Adrenal gland (tissue), 12 donors: ENCODE measurements around the gene COX14. TPM values are rescaled to one million over a fixed set of nuclear protein-coding genes. Genes with fewer than 3 reads are reported as not detected.
A peak's percentile ranks its signal among the peaks of the same experiment; 100 is the strongest.

Experiments
- DNase-seq, 7 donors: peaks; one replicate each; pipeline ENCODE4 v3.0.0-alpha.2; 2019 to 2020
- H3K27ac ChIP-seq, 5 donors: fragments of 200-600 bp; sonication (generic) in 4 of 5; 1 replicate in 3 of 5; 2 replicates in 2 of 5; pipeline versions ENCODE4 v1.5.1 to v1.8.0; 2016 to 2020; ENCODE audit warnings: mild to moderate bottlenecking in 1 of 5
- H3K27me3 ChIP-seq: fragments of 200-600 bp; 2 replicates; pipeline ENCODE4 v1.8.0; 2021
- H3K36me3 ChIP-seq, 2 donors: fragments of 200-600 bp; replicated peaks in 1 of 2; 1 replicate in 1 of 2; 2 replicates in 1 of 2; pipeline versions ENCODE4 v1.5.1 to v1.8.0; 2018 to 2022
- H3K4me1 ChIP-seq, 2 donors: fragments of 200-600 bp; replicated peaks in 1 of 2; 1 replicate in 1 of 2; 2 replicates in 1 of 2; pipeline versions ENCODE4 v1.5.1 to v1.8.0; 2018 to 2021
- H3K4me3 ChIP-seq, 4 donors: fragments of 200-600 bp; sonication (generic) in 3 of 4; one replicate each; pipeline ENCODE4 v1.5.1; 2016 to 2018
- H3K9me3 ChIP-seq, 3 donors: fragments of 200-600 bp; sonication (generic) in 1 of 3; replicated peaks in 1 of 3; 1 replicate in 2 of 3; 2 replicates in 1 of 3; pipeline versions ENCODE4 v1.5.1 to v1.8.0; 2016 to 2021
- CTCF ChIP-seq, 6 experiments: fragments of 450-650 bp in 4 of 6; fragments of 200-600 bp in 2 of 6; sonication (generic) in 1 of 6; IDR thresholded peaks; 1 replicate in 5 of 6; 2 replicates in 1 of 6; pipeline versions ENCODE4 v1.5.1 to v1.8.0; 2016 to 2021; ENCODE audit warnings: antibody characterized with exemption in 6 of 6, mild to moderate bottlenecking in 2 of 6, moderate library complexity in 1 of 6
- POLR2A ChIP-seq, 2 donors: fragments of 450-650 bp; IDR thresholded peaks; one replicate each; pipeline ENCODE4 v1.6.1; 2017; ENCODE audit warnings: antibody characterized with exemption in 2 of 2, mild to moderate bottlenecking in 2 of 2, moderate library complexity in 1 of 2
- WGBS, 4 donors: extraction: QIAGEN DNeasy Blood & Tissue Kit in 2 of 4; methylation state at CpG; one replicate each; pipeline versions ENCODE4 v1.1.5 to v1.1.7; 2013 to 2017; 5-methylcytosine and 5-hydroxymethylcytosine counted together
- intact Hi-C, 2 donors: fragments of 100-400 bp; cut with DNase I; formaldehyde crosslinking; loops; one replicate each; pipeline versions ENCODE4 v1.14.1 to v1.15.0; 2022 to 2023
- polyA plus RNA-seq, 3 donors: library from polyadenylated mRNA; stranded (reverse); fragments of 200-250 nt in 2 of 3; fragments of 350-450 nt in 1 of 3; fragmentation: Illumina TruSeq in 1 of 3; extraction: RNeasy Lipid Tissue Mini Kit (QIAGEN cat#74804) in 1 of 3; gene quantifications; one replicate each; pipeline ENCODE4 v1.2.3, GENCODE V29; 2013 to 2014
- total RNA-seq, 9 donors: library from RNA; depleted of rRNA in 4 of 9; stranded (reverse); fragments of >200 nt in 4 of 9; fragments of 120-200 nt in 1 of 9; fragmentation: NEBNext Ultra II Directional in 1 of 9; extraction: Animal tissue kit (Norgen Biotek cat#: 25700) in 1 of 9; gene quantifications; one replicate each; pipeline versions ENCODE4 v1.1.0 to v1.2.4, GENCODE V29; 2013 to 2023
- donor health status: healthy with polysubstance abuse.
- donor health status: Bipolar disorder and iron deficiency.
- donor health status: DM: yes; HTN: yes; CAD: no.
- donor health status: DM: no; HTN: no; CAD: no.
- donor health status: DM: no; HTN: no; CAD: no.
- donor health status: DM: yes; HTN: yes; CAD: no.

Gene COX14
- total and polyA plus RNA-seq, 12 donors = 61.2 to 150 (median 93.9) TPM

- no peaks in the 10 kb centered on the region for H3K36me3 ChIP-seq
- no peaks in the 10 kb centered on the region for H3K9me3 ChIP-seq
- WGBS, 4 donors = 94 to 95% (median 94%) methylated on average over 17 to 20 of the region's 20 CpGs
- peak in 1 of 7 donors; percentile 48 for DNase-seq
- H3K27ac ChIP-seq = no peak overlapping the region
- TF ChIP-seq POLR2A (IDR thresholded peaks at IDR 0.05) (no peak), CTCF (IDR thresholded peaks at IDR 0.05) (no peak)
- H3K4me1 ChIP-seq = peaks cover 8 to 27% of the 10 kb centered on the region in 2 donors
- intact Hi-C loops = no loop called here
- H3K4me3 ChIP-seq = no peak overlapping the region
- H3K27me3 ChIP-seq = no peaks in the 10 kb centered on the region
Observed at GRCh38 chr12:50164963-50165362, 52.9 kb downstream of the COX14 start.

GRCh38 chr12:50166799-50167048, 54.7 kb downstream of the COX14 start:
- H3K9me3 ChIP-seq = no peaks in the 10 kb centered on the region
- intact Hi-C loops = loop anchor here in 1 of 2 donors (2.0 kb wide), 1 partner anchor 54 kb away; the partner anchor contains the start of gene COX14
- peaks cover 8 to 21% of the 10 kb centered on the region in 2 donors for H3K4me1 ChIP-seq
- H3K27me3 ChIP-seq = no peaks in the 10 kb centered on the region
- TF ChIP-seq POLR2A (IDR thresholded peaks at IDR 0.05) = no peak
- no peak for TF ChIP-seq CTCF (IDR thresholded peaks at IDR 0.05)
- peak overlapping the region; percentile 57 to 93 (median 83) for H3K27ac ChIP-seq
- DNase-seq = peak in 5 of 7 donors; percentile 36 to 61 (median 45)
- WGBS, 4 donors = 0 to 1% (median 0%) methylated on average over 4 to 12 of the region's 12 CpGs
- no peaks in the 10 kb centered on the region for H3K36me3 ChIP-seq
- H3K4me3 ChIP-seq = peak overlapping the region; percentile 63 to 86 (median 74)

GRCh38 chr12:50167049-50167828, 55.2 kb downstream of the COX14 start, which contains the start of gene CERS5:
CERS5 (minus strand) TSS chr12:50167369; CDS start chr12:50167297, 72 bp downstream.
- Histone ChIP-seq H3K4me3 (peak within 1 kb of the TSS; percentile 63 to 86 (median 74)), H3K9me3 (no peaks in the 10 kb centered on the region), H3K36me3 (no peaks in the 10 kb centered on the region), H3K27me3 (no peaks in the 10 kb centered on the region), H3K27ac (peak within 1 kb of the TSS; percentile 65 to 95 (median 92)), H3K4me1 (peaks cover 8 to 21% of the 10 kb centered on the region in 2 donors)
- intact Hi-C loops = loop anchor here in 1 of 2 donors (2.0 kb wide), 1 partner anchor 54 kb away; the partner anchor contains the start of gene COX14
- TF ChIP-seq CTCF (IDR thresholded peaks at IDR 0.05) (peak in 4 of 6 experiments; percentile 7 to 53 (median 45)), POLR2A (IDR thresholded peaks at IDR 0.05) (peak; percentile 32 to 73)
- WGBS, 4 donors = 0 to 1% (median 1%) methylated on average over 18 to 70 of the region's 70 CpGs
- DNase-seq = peak; percentile 99

Other genes starting within 250 kb of the COX14 start
- gene FAIM2, start 208.3 kb upstream of the COX14 start, total RNA-seq = 10 to 100 TPM in 3 of 9 donors, 1 to 10 TPM in 5, under 1 TPM in 1; 0.35 to 46.1 (median 3.1) TPM
- 10 to 100 TPM; 13.4 to 50.8 (median 45.9) TPM for gene FAIM2, start 208.3 kb upstream of the COX14 start, polyA plus RNA-seq
- gene AQP2, start 161.5 kb upstream of the COX14 start, total RNA-seq = 10 to 100 TPM in 3 of 9 donors, 1 to 10 TPM in 3, under 1 TPM in 2, not detected in 1; 0.10 to 53.2 (median 4.6) TPM
- gene AQP2, start 161.5 kb upstream of the COX14 start, polyA plus RNA-seq = 10 to 100 TPM in 1 of 3 donors, under 1 TPM in 2; 0.40 to 81.0 (median 0.61) TPM
- gene AQP5, start 150.4 kb upstream of the COX14 start, total RNA-seq = 1 to 10 TPM in 2 of 9 donors, under 1 TPM in 6, not detected in 1; 0.22 to 1.5 (median 0.48) TPM
- gene AQP5, start 150.4 kb upstream of the COX14 start, polyA plus RNA-seq = 1 to 10 TPM; 1.5 to 2.6 (median 1.6) TPM
- gene AQP6, start 139.3 kb upstream of the COX14 start, total RNA-seq = under 1 TPM in 2 of 9 donors, not detected in 7; 0.28 to 0.29 TPM
- gene AQP6, start 139.3 kb upstream of the COX14 start, polyA plus RNA-seq = 1 to 10 TPM in 1 of 3 donors, under 1 TPM in 1, not detected in 1; 0.20 to 1.1 TPM
- 10 to 100 TPM in 2 of 9 donors, 1 to 10 TPM in 7; 5.0 to 28.4 (median 6.3) TPM for gene RACGAP1, start 86.7 kb upstream of the COX14 start, total RNA-seq
- gene RACGAP1, start 86.7 kb upstream of the COX14 start, polyA plus RNA-seq = 1 to 10 TPM; 1.3 to 5.0 (median 3.1) TPM
- 1 to 10 TPM in 2 of 9 donors, under 1 TPM in 6, not detected in 1; 0.65 to 1.2 (median 0.81) TPM for gene ASIC1, start 54.6 kb upstream of the COX14 start, total RNA-seq
- 1 to 10 TPM in 1 of 3 donors, under 1 TPM in 2; 0.47 to 1.3 (median 0.71) TPM for gene ASIC1, start 54.6 kb upstream of the COX14 start, polyA plus RNA-seq
- gene SMARCD1, start 26.9 kb upstream of the COX14 start, total RNA-seq = 10 to 100 TPM; 25.0 to 64.3 (median 49.6) TPM
- 10 to 100 TPM; 22.9 to 65.0 (median 24.0) TPM for gene SMARCD1, start 26.9 kb upstream of the COX14 start, polyA plus RNA-seq
- gene GPD1, start 8.2 kb upstream of the COX14 start, total RNA-seq = 1 to 10 TPM in 7 of 9 donors, under 1 TPM in 2; 0.43 to 8.5 (median 2.5) TPM
- gene GPD1, start 8.2 kb upstream of the COX14 start, polyA plus RNA-seq = 10 to 100 TPM in 1 of 3 donors, 1 to 10 TPM in 2; 2.1 to 36.9 (median 2.7) TPM
- gene CERS5, start 55.1 kb downstream of the COX14 start, total RNA-seq = 10 to 100 TPM; 19.4 to 48.1 (median 36.8) TPM
- 100 to 1,000 TPM in 1 of 3 donors, 10 to 100 TPM in 2; 35.8 to 110 (median 98.8) TPM for gene CERS5, start 55.1 kb downstream of the COX14 start, polyA plus RNA-seq
- 100 to 1,000 TPM in 3 of 9 donors, 10 to 100 TPM in 6; 44.3 to 134 (median 92.8) TPM for gene LIMA1, start 171.3 kb downstream of the COX14 start, total RNA-seq
- 10 to 100 TPM; 49.8 to 84.7 (median 61.0) TPM for gene LIMA1, start 171.3 kb downstream of the COX14 start, polyA plus RNA-seq